HEK293 (cell line): ENCODE results near the gene BCAT1.

Source experiments
- CTCF ChIA-PET: fragments of 350-600 bp; formaldehyde crosslinking; extraction: SDS; loops from one replicate; lab custom pipeline; 2021; ENCODE audit warnings: antibody characterized with exemption; lab: Yijun Ruan, JAX
- POLR2A ChIA-PET: fragments of 300-600 bp; formaldehyde crosslinking; extraction: SDS; loops from one replicate; lab custom pipeline; 2020; ENCODE audit warnings: antibody characterized with exemption, inconsistent platforms; lab: Yijun Ruan, JAX
- H3K27ac ChIP-seq: fragments of 200-500 bp; sonication (Bioruptor generic); 2 replicates; pipeline ENCODE4 v1.5.1; 2014; ENCODE audit warnings: low read depth, low read length, control low read depth, inconsistent platforms; ENCODE audit errors: extremely low read depth
- H3K36me3 ChIP-seq, 2 experiments: fragments of 200-500 bp in 1 of 2; sonication (Bioruptor generic) in 1 of 2; 1 replicate in 1 of 2; 2 replicates in 1 of 2; pipeline ENCODE4 v1.5.1; 2014 to 2017; ENCODE audit warnings: inconsistent platforms in 2 of 2, low read length in 2 of 2; ENCODE audit not compliant: control insufficient read depth in 2 of 2, insufficient read depth in 1 of 2
- H3K4me1 ChIP-seq: fragments of 200-500 bp; sonication (Bioruptor generic); 2 replicates; pipeline ENCODE4 v1.5.1; 2014; ENCODE audit warnings: mild to moderate bottlenecking, low read length, inconsistent platforms; ENCODE audit not compliant: control insufficient read depth, insufficient read depth
- H3K4me3 ChIP-seq: 2 replicates; pipeline ENCODE4 v1.5.1; 2011; ENCODE audit warnings: low read depth, mild to moderate bottlenecking, control low read depth, low read length, moderate library complexity
- H3K9me3 ChIP-seq: fragments of 200-500 bp; sonication (Bioruptor generic); 2 replicates; pipeline ENCODE4 v1.5.1; 2014; ENCODE audit warnings: low read depth, low read length, inconsistent platforms; ENCODE audit not compliant: control insufficient read depth, insufficient read depth
- GLI2 ChIP-seq: fragments of 450-650 bp; formaldehyde crosslinking; IDR thresholded peaks from 2 replicates; pipeline ENCODE4; 2017; ENCODE audit warnings: missing biosample characterization, missing genetic modification characterization, low read depth, borderline replicate concordance
- KLF16 ChIP-seq: fragments of 450-650 bp; formaldehyde crosslinking; IDR thresholded peaks from 2 replicates; pipeline ENCODE4 v1.5.1; 2017; ENCODE audit warnings: missing biosample characterization, missing genetic modification characterization
- PATZ1 ChIP-seq: fragments of 450-650 bp; formaldehyde crosslinking; IDR thresholded peaks from 2 replicates; pipeline ENCODE4 v1.5.1; 2016; ENCODE audit warnings: missing biosample characterization, missing genetic modification characterization
- PRDM1 ChIP-seq: fragments of 450-650 bp; formaldehyde crosslinking; IDR thresholded peaks from 2 replicates; pipeline ENCODE4; 2016; ENCODE audit warnings: missing biosample characterization, missing genetic modification characterization
- PRDM4 ChIP-seq: fragments of 450-650 bp; formaldehyde crosslinking; IDR thresholded peaks from 2 replicates; pipeline ENCODE4 v1.5.1; 2017; ENCODE audit warnings: missing biosample characterization, missing genetic modification characterization
- SCRT1 ChIP-seq: fragments of 450-650 bp; formaldehyde crosslinking; IDR thresholded peaks from 2 replicates; pipeline ENCODE4 v1.5.1; 2016; ENCODE audit warnings: missing biosample characterization, missing genetic modification characterization, borderline replicate concordance
- TRIM28 ChIP-seq: IDR thresholded peaks from 2 replicates; pipeline ENCODE4 v1.6.1; 2011; ENCODE audit warnings: low read length, control low read depth, borderline replicate concordance
- ZBTB1 ChIP-seq: fragments of 450-650 bp; formaldehyde crosslinking; IDR thresholded peaks from 2 replicates; pipeline ENCODE4 v1.5.1; 2016; ENCODE audit warnings: missing biosample characterization, missing genetic modification characterization
- ZBTB21 ChIP-seq: fragments of 450-650 bp; formaldehyde crosslinking; IDR thresholded peaks from 2 replicates; pipeline ENCODE4 v1.5.1; 2017; ENCODE audit warnings: missing biosample characterization, missing genetic modification characterization
- ZBTB44 ChIP-seq: fragments of 450-650 bp; IDR thresholded peaks from 2 replicates; pipeline ENCODE4 v1.5.1; 2018; ENCODE audit warnings: missing biosample characterization, mild to moderate bottlenecking, missing genetic modification characterization
- ZBTB49 ChIP-seq: fragments of 450-650 bp; formaldehyde crosslinking; IDR thresholded peaks from 2 replicates; pipeline ENCODE4 v1.5.1; 2016; ENCODE audit warnings: missing biosample characterization, missing genetic modification characterization, low read depth
- ZFP3 ChIP-seq: fragments of 450-650 bp; formaldehyde crosslinking; IDR thresholded peaks from 2 replicates; pipeline ENCODE4 v1.5.1; 2016; ENCODE audit warnings: low read depth, missing biosample characterization, missing genetic modification characterization
- ZFP69B ChIP-seq: fragments of 450-650 bp; formaldehyde crosslinking; IDR thresholded peaks from 2 replicates; pipeline ENCODE4 v1.5.1; 2016; ENCODE audit warnings: missing biosample characterization, missing genetic modification characterization
- ZNF121 ChIP-seq: fragments of 450-650 bp; formaldehyde crosslinking; IDR thresholded peaks from 2 replicates; pipeline ENCODE4 v1.5.1; 2016; ENCODE audit warnings: missing biosample characterization, missing genetic modification characterization
- ZNF133 ChIP-seq: fragments of 450-650 bp; formaldehyde crosslinking; IDR thresholded peaks from 2 replicates; pipeline ENCODE4 v1.5.1; 2016; ENCODE audit warnings: missing biosample characterization, missing genetic modification characterization
- ZNF138 ChIP-seq: fragments of 450-650 bp; formaldehyde crosslinking; IDR thresholded peaks from 2 replicates; pipeline ENCODE4 v1.5.1; 2016; ENCODE audit warnings: missing biosample characterization, missing genetic modification characterization, borderline replicate concordance
- ZNF23 ChIP-seq: fragments of 450-650 bp; formaldehyde crosslinking; IDR thresholded peaks from 2 replicates; pipeline ENCODE4 v1.5.1; 2016; ENCODE audit warnings: missing biosample characterization, missing genetic modification characterization, borderline replicate concordance
- ZNF24 ChIP-seq: fragments of 450-650 bp; formaldehyde crosslinking; IDR thresholded peaks from 2 replicates; pipeline ENCODE4 v1.5.1; 2016; ENCODE audit warnings: missing biosample characterization, missing genetic modification characterization
- ZNF366 ChIP-seq: fragments of 450-650 bp; formaldehyde crosslinking; conservative IDR thresholded peaks from 2 replicates; pipeline ENCODE4 v1.5.1; 2016; ENCODE audit warnings: missing biosample characterization, missing genetic modification characterization
- ZNF398 ChIP-seq: fragments of 450-650 bp; formaldehyde crosslinking; IDR thresholded peaks from 2 replicates; pipeline ENCODE4 v1.5.1; 2017; ENCODE audit warnings: missing biosample characterization, missing genetic modification characterization
- ZNF585B ChIP-seq: fragments of 450-650 bp; formaldehyde crosslinking; IDR thresholded peaks from 2 replicates; pipeline ENCODE4 v1.5.1; 2016; ENCODE audit warnings: missing biosample characterization, missing genetic modification characterization
- ZNF621 ChIP-seq: fragments of 450-650 bp; formaldehyde crosslinking; IDR thresholded peaks from 2 replicates; pipeline ENCODE4 v1.5.1; 2017; ENCODE audit warnings: missing biosample characterization, missing genetic modification characterization
- ZNF670 ChIP-seq: fragments of 450-650 bp; formaldehyde crosslinking; IDR thresholded peaks from 2 replicates; pipeline ENCODE4 v1.5.1; 2016; ENCODE audit warnings: missing biosample characterization, missing genetic modification characterization, low read depth
- ZNF701 ChIP-seq: fragments of 450-650 bp; formaldehyde crosslinking; IDR thresholded peaks from 2 replicates; pipeline ENCODE4 v1.5.1; 2016; ENCODE audit warnings: missing biosample characterization, missing genetic modification characterization
- ZSCAN30 ChIP-seq: fragments of 450-650 bp; IDR thresholded peaks from 2 replicates; pipeline ENCODE4 v1.5.1; 2018; ENCODE audit warnings: missing biosample characterization, mild to moderate bottlenecking, missing genetic modification characterization, moderate library complexity
- ZXDB ChIP-seq: fragments of 450-650 bp; formaldehyde crosslinking; IDR thresholded peaks from 2 replicates; pipeline ENCODE4 v1.5.1; 2016; ENCODE audit warnings: missing biosample characterization, missing genetic modification characterization

Gene BCAT1

GRCh38 chr12:24767016-24767415 is 181.9 kb downstream of the BCAT1 start:
- POLR2A ChIA-PET, result no interaction called here
- CTCF ChIA-PET, result no interaction called here
- no peaks in the 10 kb centered on the region for H3K4me1 ChIP-seq
- TF ChIP-seq ZNF366 (tag by site-specific recombination) (no peak), PRDM1 (tag by site-specific recombination) (no peak), ZNF585B (tag by site-specific recombination) (no peak), KLF16 (tag by site-specific recombination) (no peak), ZNF133 (tag by site-specific recombination) (no peak), ZNF398 (tag by site-specific recombination) (no peak), ZFP69B (tag by site-specific recombination) (no peak), ZNF701 (no peak), PATZ1 (tag by site-specific recombination) (no peak), ZNF121 (tag by site-specific recombination) (no peak), PRDM4 (tag by site-specific recombination) (no peak), TRIM28 (no peak), ZNF24 (no peak), ZNF670 (no peak), SCRT1 (no peak), ZNF138 (tag by site-specific recombination) (no peak), GLI2 (tag by site-specific recombination) (no peak), ZFP3 (tag by site-specific recombination) (no peak), ZBTB21 (tag by site-specific recombination) (no peak), ZSCAN30 (tag by site-specific recombination) (no peak)
- H3K27ac ChIP-seq, result no peak overlapping the region
- H3K4me3 ChIP-seq, result no peak overlapping the region
- H3K36me3 ChIP-seq, result no peaks in the 10 kb centered on the region
- no peaks in the 10 kb centered on the region for H3K9me3 ChIP-seq

- Histone ChIP-seq H3K4me3 (no peak overlapping the region), H3K9me3 (no peaks in the 10 kb centered on the region), H3K27ac (no peak overlapping the region), H3K36me3 (no peaks in the 10 kb centered on the region), H3K4me1 (peaks cover 3% of the 10 kb centered on the region; the same call in 1 of the 2 replicates)
- ChIA-PET CTCF (interaction anchor here (0.6 to 1.0 kb wide), 2 partner anchors 14 to 35 kb away, joined by 3 to 4 read pairs; no protein-coding TSS in a partner anchor), POLR2A (no interaction called here)
- TF ChIP-seq ZXDB (tag by site-specific recombination), result no peak
- no peak for TF ChIP-seq ZBTB44 (tag by site-specific recombination)
- no peak for TF ChIP-seq ZNF670
- no peak for TF ChIP-seq ZSCAN30 (tag by site-specific recombination)
- no peak for TF ChIP-seq ZNF621 (tag by site-specific recombination)
- TF ChIP-seq ZBTB1 (tag by site-specific recombination), result no peak
- TF ChIP-seq ZFP3 (tag by site-specific recombination), result no peak
- TF ChIP-seq ZNF133 (tag by site-specific recombination), result no peak
- no peak for TF ChIP-seq ZNF23
- no peak for TF ChIP-seq ZBTB49 (tag by site-specific recombination)
Observed at GRCh38 chr12:24764712-24765111, 184.2 kb downstream of the BCAT1 start.
